HCT116 (cell line): ENCODE data around the gene FBXL14. TPM values are rescaled to one million over a fixed set of nuclear protein-coding genes. Genes with fewer than 3 reads are reported as not detected.

Experiments used
- ATAC-seq: fragments of 200-7000 bp; cut with Tn5 transposase; 2 replicates; pipeline ENCODE4 v1.9.1; 2020; ENCODE audit warnings: mild to moderate bottlenecking, moderate library complexity
- BruUV-seq: library from RNA; stranded (reverse); fragments of 400-500 nt; replicated peaks from 2 replicates; lab custom pipeline; 2021; lab: Mats Ljungman, UMichigan
- CTCF ChIA-PET: fragments of 300-600 bp; sonication (Branson Sonifier 250); formaldehyde crosslinking; loops from one replicate; lab custom pipeline; 2021; ENCODE audit warnings: antibody characterized with exemption; lab: Charles Lee
- POLR2A ChIA-PET: fragments of 300-600, 350-600 bp; sonication (Branson Sonifier 250); formaldehyde crosslinking; loops from one replicate; lab custom pipeline; 2021; ENCODE audit warnings: antibody characterized with exemption; lab: Charles Lee
- RAD21 ChIA-PET, 2 experiments: fragments of 300-600 bp; sonication (Branson Sonifier 250); formaldehyde crosslinking; loops; one replicate each; lab custom pipeline; 2023; ENCODE audit warnings: low total read pairs in 2 of 2; ENCODE audit not compliant: uncharacterized antibody in 2 of 2, unreplicated experiment in 2 of 2, low non-redundant PET in 1 of 2; lab: Charles Lee
- DNase-seq: peaks from one replicate; pipeline ENCODE4 v3.0.0-alpha.2; 2010; ENCODE audit warnings: low read depth, low spot score
- H2AFZ ChIP-seq: fragments of 200-600 bp; shearing (Covaris generic), sonication (generic); 2 replicates; pipeline ENCODE4 v1.6.1; 2017; ENCODE audit warnings: low read depth, mixed run types, mixed read lengths, antibody characterized with exemption, low read length; ENCODE audit not compliant: poor library complexity, severe bottlenecking
- H3K27ac ChIP-seq: 2 replicates; pipeline ENCODE4 v1.5.1; 2012; ENCODE audit warnings: low read depth, low read length
- H3K27me3 ChIP-seq: fragments of 200-600 bp; sonication (generic); 2 replicates; pipeline ENCODE4 v1.6.1; 2016; ENCODE audit warnings: mixed run types, low read length, mixed read lengths; ENCODE audit not compliant: insufficient read depth
- H3K36me3 ChIP-seq, 2 experiments: fragments of 200-500 bp in 1 of 2; fragments of 200-600 bp in 1 of 2; sonication (Bioruptor generic) in 1 of 2; sonication (generic) in 1 of 2; 2 replicates each; pipeline versions ENCODE4 v1.5.1 to v1.6.1; 2014 to 2016; ENCODE audit warnings: low read length in 2 of 2, inconsistent platforms in 1 of 2, mixed read lengths in 1 of 2, mixed run types in 1 of 2; ENCODE audit not compliant: insufficient read depth in 2 of 2, control insufficient read depth in 1 of 2
- H3K4me1 ChIP-seq, 2 experiments: fragments of 200-600 bp in 1 of 2; sonication (generic) in 1 of 2; 2 replicates each; pipeline versions ENCODE4 v1.5.1 to v1.6.1; 2012 to 2017; ENCODE audit warnings: low read length in 2 of 2, inconsistent platforms in 1 of 2, mild to moderate bottlenecking in 1 of 2, mixed read lengths in 1 of 2, mixed run types in 1 of 2, moderate library complexity in 1 of 2; ENCODE audit not compliant: insufficient read depth in 2 of 2, control insufficient read depth in 1 of 2
- H3K4me2 ChIP-seq: fragments of 200-600 bp; sonication (generic); 2 replicates; pipeline ENCODE4 v1.6.1; 2017; ENCODE audit warnings: mixed run types, low read length, mixed read lengths
- H3K4me3 ChIP-seq, 2 experiments: fragments of 200-600 bp in 1 of 2; sonication (generic) in 1 of 2; replicated peaks in 1 of 2; 2 replicates each; pipeline ENCODE4 v1.5.1; 2011 to 2016; ENCODE audit warnings: low read length in 2 of 2, control low read depth in 1 of 2, low read depth in 1 of 2, mild to moderate bottlenecking in 1 of 2, mixed read lengths in 1 of 2, mixed run types in 1 of 2
- H3K79me2 ChIP-seq: fragments of 200-600 bp; sonication (generic); 2 replicates; pipeline ENCODE4 v1.6.1; 2017; ENCODE audit warnings: mild to moderate bottlenecking, mixed run types, low read length, moderate library complexity, mixed read lengths; ENCODE audit not compliant: insufficient read depth
- H3K9ac ChIP-seq: fragments of 200-600 bp; sonication (generic); 2 replicates; pipeline ENCODE4 v1.6.1; 2016; ENCODE audit warnings: low read length, mixed read lengths
- H3K9me2 ChIP-seq: fragments of 200-600 bp; sonication (generic), shearing (Covaris generic); 2 replicates; pipeline ENCODE4 v1.6.1; 2017; ENCODE audit warnings: mixed run types, mild to moderate bottlenecking, moderate library complexity; ENCODE audit not compliant: insufficient read depth
- H3K9me3 ChIP-seq, 2 experiments: fragments of 200-500 bp in 1 of 2; fragments of 200-600 bp in 1 of 2; sonication (Bioruptor generic) in 1 of 2; sonication (generic) in 1 of 2; 2 replicates each; pipeline ENCODE4 v1.6.1; 2014 to 2017; ENCODE audit warnings: low read length in 2 of 2, mixed read lengths in 2 of 2, inconsistent platforms in 1 of 2, low read depth in 1 of 2, mild to moderate bottlenecking in 1 of 2, mixed run types in 1 of 2, moderate library complexity in 1 of 2; ENCODE audit not compliant: control insufficient read depth in 1 of 2, insufficient read depth in 1 of 2
- H4K20me1 ChIP-seq: fragments of 200-600 bp; sonication (generic), shearing (Covaris generic); 2 replicates; pipeline ENCODE4 v1.6.1; 2017; ENCODE audit warnings: mixed run types, mild to moderate bottlenecking, moderate library complexity; ENCODE audit not compliant: insufficient read depth
- CBX3 ChIP-seq: IDR thresholded peaks from 2 replicates; pipeline ENCODE4 v1.6.1; 2012; ENCODE audit warnings: low read depth
- CEBPB ChIP-seq: IDR thresholded peaks from 2 replicates; pipeline ENCODE4 v1.6.1; 2012; ENCODE audit warnings: low read depth
- EGR1 ChIP-seq: IDR thresholded peaks from 2 replicates; pipeline ENCODE4 v1.6.1; 2012; ENCODE audit warnings: low read depth
- ELF1 ChIP-seq: IDR thresholded peaks from 2 replicates; pipeline ENCODE4 v1.6.1; 2012; ENCODE audit warnings: low read depth, borderline replicate concordance
- EZH2 ChIP-seq: fragments of 200-600 bp; sonication (generic); IDR thresholded peaks from 2 replicates; pipeline ENCODE4 v1.6.1; 2017; ENCODE audit warnings: antibody characterized with exemption, mixed run types
- EZH2phosphoT487 ChIP-seq: fragments of 200-600 bp; IDR thresholded peaks from 2 replicates; pipeline ENCODE4 v1.6.1; 2018; ENCODE audit warnings: antibody characterized with exemption, borderline replicate concordance
- POLR2A ChIP-seq: IDR thresholded peaks from 2 replicates; pipeline ENCODE4 v1.7.0; 2011; ENCODE audit warnings: borderline replicate concordance; ENCODE audit not compliant: insufficient read depth, insufficient read length; ENCODE audit errors: extremely low read depth
- RAD21 ChIP-seq: IDR thresholded peaks from 2 replicates; pipeline ENCODE4 v1.6.1; 2012; ENCODE audit warnings: low read depth, mild to moderate bottlenecking
- SIN3A ChIP-seq: IDR thresholded peaks from 2 replicates; pipeline ENCODE4 v1.6.1; 2012; ENCODE audit warnings: low read depth
- SP1 ChIP-seq: IDR thresholded peaks from 2 replicates; pipeline ENCODE4 v1.6.1; 2012; ENCODE audit warnings: low read depth
- ZFX ChIP-seq: fragments of 450-650 bp; IDR thresholded peaks from 2 replicates; pipeline ENCODE4 v1.6.1; 2017
- ZNF274 ChIP-seq: fragments of 200-500 bp; sonication (Bioruptor generic); IDR thresholded peaks from 2 replicates; pipeline ENCODE4 v1.6.1; 2014; ENCODE audit warnings: mild to moderate bottlenecking, low read depth, low read length, inconsistent platforms
- intact Hi-C: fragments of 100-400 bp; cut with micrococcal nuclease; formaldehyde crosslinking; loops from 2 replicates; pipeline ENCODE4 v1.10.0; 2022
- total RNA-seq: library from RNA; stranded (reverse); gene quantifications from one replicate; pipeline ENCODE4 v1.2.1, GENCODE V29; 2021; ENCODE audit not compliant: unreplicated experiment
- TF ChIP-seq, protein P1 (sequence below): IDR thresholded peaks from 2 replicates; pipeline ENCODE4 v1.6.1; 2011; ENCODE audit warnings: mild to moderate bottlenecking, low read length, moderate library complexity; ENCODE audit not compliant: insufficient replicate concordance; ENCODE audit errors: extremely low read depth
- TF ChIP-seq, protein P2 (sequence below): IDR thresholded peaks from 2 replicates; pipeline ENCODE4 v1.6.1; 2012; ENCODE audit warnings: low read depth
- TF ChIP-seq, protein P3 (sequence below): IDR thresholded peaks from 2 replicates; pipeline ENCODE4 v1.6.1; 2012

The FBXL14 gene
- total RNA-seq, 1 experiment from 2014 or later = 19.0 TPM

DNA sequence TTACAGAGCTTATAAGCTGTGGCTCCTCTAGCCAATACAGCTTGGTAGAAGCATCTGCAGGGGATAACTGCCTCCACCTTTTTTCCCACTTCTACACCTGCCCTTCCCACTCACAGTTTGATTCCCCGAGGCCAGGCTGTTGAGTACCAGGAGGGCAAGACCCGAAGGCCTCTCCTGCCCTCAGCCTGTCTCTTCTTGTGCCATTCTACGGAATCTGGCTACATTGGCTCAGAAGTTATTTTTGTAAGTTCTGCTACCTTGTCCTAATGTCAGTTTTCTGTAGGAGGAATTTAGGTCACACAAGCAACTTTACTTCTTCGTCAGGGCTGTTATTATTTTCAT lies 11.7 kb downstream of the FBXL14 start:
- ATAC-seq = no peak
- H3K9ac ChIP-seq = no peak overlapping the region
- no peaks in the 10 kb centered on the region for H4K20me1 ChIP-seq
- H3K79me2 ChIP-seq = no peaks in the 10 kb centered on the region
- ChIA-PET RAD21 (interaction anchor here (1.0 to 2.6 kb wide), 6 partner anchors 23 to 1012 kb away, joined by 3 to 23 read pairs (median 6); no protein-coding TSS in a partner anchor), CTCF (interaction anchor here (0.6 to 5.1 kb wide), 20 partner anchors 10 to 1035 kb away, joined by 3 to 180 read pairs (median 5); partner anchors contain the start of gene RAD52), POLR2A (interaction anchor here (1.5 kb wide), 1 partner anchor 465 kb away, joined by 8 read pairs; no protein-coding TSS in a partner anchor)
- no TSS peak for BruUV-seq
- no peak overlapping the region for H3K4me2 ChIP-seq
- no peak for TF ChIP-seq EZH2phosphoT487
- TF ChIP-seq EZH2 = no peak
- TF ChIP-seq ZNF274 = no peak
- TF ChIP-seq POLR2A = no peak
- TF ChIP-seq, protein P1, sequence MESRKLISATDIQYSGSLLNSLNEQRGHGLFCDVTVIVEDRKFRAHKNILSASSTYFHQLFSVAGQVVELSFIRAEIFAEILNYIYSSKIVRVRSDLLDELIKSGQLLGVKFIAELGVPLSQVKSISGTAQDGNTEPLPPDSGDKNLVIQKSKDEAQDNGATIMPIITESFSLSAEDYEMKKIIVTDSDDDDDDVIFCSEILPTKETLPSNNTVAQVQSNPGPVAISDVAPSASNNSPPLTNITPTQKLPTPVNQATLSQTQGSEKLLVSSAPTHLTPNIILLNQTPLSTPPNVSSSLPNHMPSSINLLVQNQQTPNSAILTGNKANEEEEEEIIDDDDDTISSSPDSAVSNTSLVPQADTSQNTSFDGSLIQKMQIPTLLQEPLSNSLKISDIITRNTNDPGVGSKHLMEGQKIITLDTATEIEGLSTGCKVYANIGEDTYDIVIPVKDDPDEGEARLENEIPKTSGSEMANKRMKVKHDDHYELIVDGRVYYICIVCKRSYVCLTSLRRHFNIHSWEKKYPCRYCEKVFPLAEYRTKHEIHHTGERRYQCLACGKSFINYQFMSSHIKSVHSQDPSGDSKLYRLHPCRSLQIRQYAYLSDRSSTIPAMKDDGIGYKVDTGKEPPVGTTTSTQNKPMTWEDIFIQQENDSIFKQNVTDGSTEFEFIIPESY = no peak
- no peak for TF ChIP-seq EGR1
- TF ChIP-seq ELF1 = no peak
- TF ChIP-seq, protein P2, sequence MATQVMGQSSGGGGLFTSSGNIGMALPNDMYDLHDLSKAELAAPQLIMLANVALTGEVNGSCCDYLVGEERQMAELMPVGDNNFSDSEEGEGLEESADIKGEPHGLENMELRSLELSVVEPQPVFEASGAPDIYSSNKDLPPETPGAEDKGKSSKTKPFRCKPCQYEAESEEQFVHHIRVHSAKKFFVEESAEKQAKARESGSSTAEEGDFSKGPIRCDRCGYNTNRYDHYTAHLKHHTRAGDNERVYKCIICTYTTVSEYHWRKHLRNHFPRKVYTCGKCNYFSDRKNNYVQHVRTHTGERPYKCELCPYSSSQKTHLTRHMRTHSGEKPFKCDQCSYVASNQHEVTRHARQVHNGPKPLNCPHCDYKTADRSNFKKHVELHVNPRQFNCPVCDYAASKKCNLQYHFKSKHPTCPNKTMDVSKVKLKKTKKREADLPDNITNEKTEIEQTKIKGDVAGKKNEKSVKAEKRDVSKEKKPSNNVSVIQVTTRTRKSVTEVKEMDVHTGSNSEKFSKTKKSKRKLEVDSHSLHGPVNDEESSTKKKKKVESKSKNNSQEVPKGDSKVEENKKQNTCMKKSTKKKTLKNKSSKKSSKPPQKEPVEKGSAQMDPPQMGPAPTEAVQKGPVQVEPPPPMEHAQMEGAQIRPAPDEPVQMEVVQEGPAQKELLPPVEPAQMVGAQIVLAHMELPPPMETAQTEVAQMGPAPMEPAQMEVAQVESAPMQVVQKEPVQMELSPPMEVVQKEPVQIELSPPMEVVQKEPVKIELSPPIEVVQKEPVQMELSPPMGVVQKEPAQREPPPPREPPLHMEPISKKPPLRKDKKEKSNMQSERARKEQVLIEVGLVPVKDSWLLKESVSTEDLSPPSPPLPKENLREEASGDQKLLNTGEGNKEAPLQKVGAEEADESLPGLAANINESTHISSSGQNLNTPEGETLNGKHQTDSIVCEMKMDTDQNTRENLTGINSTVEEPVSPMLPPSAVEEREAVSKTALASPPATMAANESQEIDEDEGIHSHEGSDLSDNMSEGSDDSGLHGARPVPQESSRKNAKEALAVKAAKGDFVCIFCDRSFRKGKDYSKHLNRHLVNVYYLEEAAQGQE = no peak
- no peak for TF ChIP-seq CBX3
- TF ChIP-seq SIN3A = no peak
- no peak for TF ChIP-seq RAD21
- TF ChIP-seq ZFX = no peak
- TF ChIP-seq SP1 = no peak
- TF ChIP-seq, protein P3, sequence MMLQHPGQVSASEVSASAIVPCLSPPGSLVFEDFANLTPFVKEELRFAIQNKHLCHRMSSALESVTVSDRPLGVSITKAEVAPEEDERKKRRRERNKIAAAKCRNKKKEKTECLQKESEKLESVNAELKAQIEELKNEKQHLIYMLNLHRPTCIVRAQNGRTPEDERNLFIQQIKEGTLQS = no peak
- no peak for TF ChIP-seq CEBPB
- H3K9me2 ChIP-seq = no peaks in the 10 kb centered on the region
- DNase-seq = no peak
- intact Hi-C loops = loop anchor here (1.0 to 5.0 kb wide), 4 partner anchors 464 to 1012 kb away; partner anchors contain the start of gene RAD52
- no peak overlapping the region for H2AFZ ChIP-seq
- H3K27ac ChIP-seq = no peak overlapping the region
- no peaks in the 10 kb centered on the region for H3K9me3 ChIP-seq
- H3K4me1 ChIP-seq = peaks cover 2 to 4% of the 10 kb centered on the region in 2 experiments; a peak in 1 of 4 replicates
- no peaks in the 10 kb centered on the region for H3K27me3 ChIP-seq
- H3K36me3 ChIP-seq = no peaks in the 10 kb centered on the region
- no peak overlapping the region for H3K4me3 ChIP-seq
